Measurements from ENCODE around the gene RNU1-2.
"Not testable (repeated sequence)": the region's sequence is repeated elsewhere in the genome, so short reads cannot be mapped to it uniquely, and the experiment has no call there.

Gene RNU1-2

DNA sequence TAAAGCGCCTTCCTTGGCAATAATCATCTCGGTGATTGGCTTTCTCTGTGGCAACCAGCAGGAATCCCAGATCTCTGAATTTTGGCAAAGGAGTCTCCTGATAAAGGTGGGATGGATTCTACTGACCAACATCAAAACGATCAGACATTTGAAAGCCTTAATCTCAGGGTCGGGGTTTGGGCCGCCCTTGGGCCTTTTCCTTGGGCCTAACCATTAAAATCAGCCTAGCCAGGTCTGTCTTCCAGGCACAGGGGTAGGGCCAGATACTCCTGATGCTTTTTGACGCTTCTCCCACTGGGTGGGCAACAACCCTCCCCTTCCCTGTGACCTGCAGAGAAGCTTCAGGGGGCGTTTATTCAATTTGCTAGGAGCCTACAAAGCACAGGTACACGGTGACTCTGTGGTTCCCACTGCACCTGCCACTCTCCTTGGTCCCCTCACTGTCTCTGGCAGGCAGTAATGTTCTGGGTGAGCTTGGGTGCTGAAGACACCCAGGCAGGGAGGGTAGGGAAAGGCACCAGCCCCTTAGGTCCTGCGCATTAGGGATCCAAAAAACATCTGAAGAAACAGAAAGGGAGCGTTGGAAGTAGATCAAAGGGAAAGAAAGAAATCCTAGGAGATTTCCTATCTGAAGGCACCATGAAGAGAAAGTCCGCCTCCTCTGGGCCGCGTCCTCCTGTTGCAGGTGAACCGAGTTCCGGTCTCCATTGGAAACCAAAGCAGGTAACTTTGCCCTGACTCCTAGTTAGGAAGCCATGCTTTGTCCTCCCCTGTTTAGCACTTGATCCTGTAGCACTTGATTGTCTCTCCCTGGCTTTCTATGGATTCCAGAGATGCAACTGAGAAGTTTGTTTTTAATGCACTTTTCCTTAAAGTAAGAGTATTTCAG lies 12.3 kb downstream of the RNU1-2 start:
- no peaks in the 10 kb centered on the region for H3K79me2 ChIP-seq (ENCODE audit: control insufficient read depth, low read length)
- H3K4me2 ChIP-seq (ENCODE audit: low read length): no peak overlapping the region
- no peaks in the 10 kb centered on the region for H3K9me3 ChIP-seq (ENCODE audit: control insufficient read depth, insufficient read depth, low read length)
- no peak overlapping the region for H3K4me3 ChIP-seq (ENCODE audit: low read length)
- no peak overlapping the region for H3K27ac ChIP-seq (ENCODE audit: low read depth, low read length)
- TF ChIP-seq EZH2phosphoT487 (IDR thresholded peaks at IDR 0.05; ENCODE audit: borderline replicate concordance, low read length) (no peak), CTCF (IDR thresholded peaks at IDR 0.05; ENCODE audit: low read depth, low read length, poor library complexity, severe bottlenecking) (no peak)
- peaks cover 53% of the 10 kb centered on the region for H3K4me1 ChIP-seq (ENCODE audit: control insufficient read depth, low read length)
- no peaks in the 10 kb centered on the region; the same call in 1 of the 2 replicates for H3K36me3 ChIP-seq (ENCODE audit: control insufficient read depth, low read length)
- H3K9me2 ChIP-seq (replicated peaks; ENCODE audit: control insufficient read depth, low read length): no peaks in the 10 kb centered on the region
- H4K20me1 ChIP-seq (ENCODE audit: control insufficient read depth, insufficient read depth, low read depth, low read length): no peaks in the 10 kb centered on the region
- H3F3A ChIP-seq (ENCODE audit: control insufficient read depth, insufficient read depth): peaks cover 27% of the 10 kb centered on the region
- no peaks in the 10 kb centered on the region for H3K27me3 ChIP-seq (ENCODE audit: control insufficient read depth, low read length)

DNA sequence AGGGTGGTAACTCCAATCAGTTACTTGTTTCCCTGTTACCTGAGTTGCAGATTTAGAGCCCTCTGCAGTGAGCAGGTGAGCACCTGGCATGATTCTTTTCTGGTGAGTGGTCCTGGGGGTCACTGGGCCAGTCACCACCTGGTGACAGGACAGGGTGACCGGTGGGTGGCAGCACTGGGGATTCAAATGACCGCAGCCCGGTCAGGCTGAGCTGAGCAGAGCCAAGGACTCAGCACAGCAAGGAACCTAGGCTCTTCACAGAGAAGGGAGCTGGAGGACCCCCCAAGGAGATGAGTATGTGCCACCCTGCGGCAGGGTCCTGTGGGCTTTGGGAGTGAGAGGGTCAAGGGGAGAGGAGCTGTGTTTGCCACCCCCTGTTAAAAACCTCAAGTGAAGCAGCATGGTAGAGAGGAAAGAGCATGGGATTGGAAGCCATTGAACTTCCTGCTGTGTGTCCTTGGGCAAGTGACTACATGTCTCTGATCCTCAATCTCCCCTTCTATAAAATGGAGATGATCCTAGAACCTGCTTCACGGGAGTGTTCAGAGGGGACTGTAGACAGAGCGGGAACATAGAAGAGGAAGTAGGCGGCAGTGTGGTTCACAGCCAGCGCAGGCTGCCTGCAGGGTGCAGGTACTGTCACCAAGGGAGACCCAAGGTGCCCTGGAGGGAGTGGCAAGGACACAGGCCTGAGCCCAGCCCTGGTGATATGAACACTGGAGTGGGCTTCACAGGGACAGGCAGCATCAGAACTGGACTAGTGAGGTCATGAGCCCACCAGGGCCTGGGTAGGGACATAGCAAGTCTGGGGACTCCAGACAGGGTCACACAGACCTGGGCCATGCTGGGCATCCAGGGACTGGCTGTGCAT lies 16.3 kb downstream of the RNU1-2 start:
- not testable (repeated sequence) for H3K27ac ChIP-seq (ENCODE audit: low read depth, low read length); H4K20me1 ChIP-seq (ENCODE audit: control insufficient read depth, insufficient read depth, low read depth, low read length); H3K9me2 ChIP-seq (replicated peaks; ENCODE audit: control insufficient read depth, low read length); H3K4me3 ChIP-seq (ENCODE audit: low read length); H3K79me2 ChIP-seq (ENCODE audit: control insufficient read depth, low read length); H3K36me3 ChIP-seq (ENCODE audit: control insufficient read depth, low read length); H3F3A ChIP-seq (ENCODE audit: control insufficient read depth, insufficient read depth); H3K9me3 ChIP-seq (ENCODE audit: control insufficient read depth, insufficient read depth, low read length)
- Histone ChIP-seq H3K4me1 (ENCODE audit: control insufficient read depth, low read length) (peaks cover 36% of the 10 kb centered on the region), H3K27me3 (ENCODE audit: control insufficient read depth, low read length) (peaks cover 10% of the 10 kb centered on the region), H3K4me2 (ENCODE audit: low read length) (peak overlapping the region; percentile 8; the same call in 1 of the 2 replicates)

DNA sequence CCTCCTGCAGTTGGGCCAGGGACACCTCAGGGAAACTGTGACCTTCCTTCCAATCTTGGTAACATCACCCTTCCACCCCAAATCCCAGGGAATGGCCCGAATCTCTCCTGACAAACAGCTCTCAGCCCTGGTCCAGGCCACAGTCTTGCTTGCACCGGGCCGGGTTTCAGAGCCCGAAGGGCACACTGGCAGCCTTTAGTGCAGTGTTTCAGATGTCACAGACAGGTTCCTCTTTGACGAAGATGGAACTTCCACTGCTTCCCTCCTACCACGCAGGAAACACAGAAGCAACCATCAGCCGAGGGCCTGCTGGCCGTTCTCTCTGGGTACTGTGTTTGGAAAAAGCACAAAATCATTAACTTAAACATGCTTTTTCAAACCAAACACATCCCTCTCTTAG lies 17.0 kb downstream of the RNU1-2 start:
- H3K27ac ChIP-seq (ENCODE audit: low read depth, low read length); H3K36me3 ChIP-seq (ENCODE audit: control insufficient read depth, low read length); H3K9me3 ChIP-seq (ENCODE audit: control insufficient read depth, insufficient read depth, low read length); H3K79me2 ChIP-seq (ENCODE audit: control insufficient read depth, low read length); H4K20me1 ChIP-seq (ENCODE audit: control insufficient read depth, insufficient read depth, low read depth, low read length); H3K9me2 ChIP-seq (replicated peaks; ENCODE audit: control insufficient read depth, low read length); H3F3A ChIP-seq (ENCODE audit: control insufficient read depth, insufficient read depth): not testable (repeated sequence)
- peaks cover 10% of the 10 kb centered on the region for H3K27me3 ChIP-seq (ENCODE audit: control insufficient read depth, low read length)
- peaks cover 31% of the 10 kb centered on the region for H3K4me1 ChIP-seq (ENCODE audit: control insufficient read depth, low read length)
- H3K4me2 ChIP-seq (ENCODE audit: low read length): peak overlapping the region; percentile 97
- peak overlapping the region; percentile 75; the same call in 1 of the 2 replicates for H3K4me3 ChIP-seq (ENCODE audit: low read length)

GRCh38 chr1:16913181-16913832 lies 17.5 kb downstream of the RNU1-2 start:
- Histone ChIP-seq H4K20me1 (ENCODE audit: control insufficient read depth, insufficient read depth, low read depth, low read length) (no peaks in the 10 kb centered on the region), H3K79me2 (ENCODE audit: control insufficient read depth, low read length) (no peaks in the 10 kb centered on the region), H3K4me3 (ENCODE audit: low read length) (peak overlapping the region; percentile 75), H3K27me3 (ENCODE audit: control insufficient read depth, low read length) (peaks cover 10% of the 10 kb centered on the region), H3K9me3 (ENCODE audit: control insufficient read depth, insufficient read depth, low read length) (no peaks in the 10 kb centered on the region), H3K36me3 (ENCODE audit: control insufficient read depth, low read length) (no peaks in the 10 kb centered on the region), H3K27ac (ENCODE audit: low read depth, low read length) (no peak overlapping the region), H3K4me2 (ENCODE audit: low read length) (peak overlapping the region; percentile 97), H3F3A (ENCODE audit: control insufficient read depth, insufficient read depth) (peaks cover 5% of the 10 kb centered on the region; the same call in 1 of the 2 replicates), H3K4me1 (ENCODE audit: control insufficient read depth, low read length) (peaks cover 31% of the 10 kb centered on the region), H3K9me2 (replicated peaks; ENCODE audit: control insufficient read depth, low read length) (no peaks in the 10 kb centered on the region)
- no peak for TF ChIP-seq CTCF (IDR thresholded peaks at IDR 0.05; ENCODE audit: low read depth, low read length, poor library complexity, severe bottlenecking)
- TF ChIP-seq EZH2phosphoT487 (IDR thresholded peaks at IDR 0.05; ENCODE audit: borderline replicate concordance, low read length): no peak

All from DOHH2 (cell line).